Measurements from ENCODE around the gene POU3F1.

DNA sequence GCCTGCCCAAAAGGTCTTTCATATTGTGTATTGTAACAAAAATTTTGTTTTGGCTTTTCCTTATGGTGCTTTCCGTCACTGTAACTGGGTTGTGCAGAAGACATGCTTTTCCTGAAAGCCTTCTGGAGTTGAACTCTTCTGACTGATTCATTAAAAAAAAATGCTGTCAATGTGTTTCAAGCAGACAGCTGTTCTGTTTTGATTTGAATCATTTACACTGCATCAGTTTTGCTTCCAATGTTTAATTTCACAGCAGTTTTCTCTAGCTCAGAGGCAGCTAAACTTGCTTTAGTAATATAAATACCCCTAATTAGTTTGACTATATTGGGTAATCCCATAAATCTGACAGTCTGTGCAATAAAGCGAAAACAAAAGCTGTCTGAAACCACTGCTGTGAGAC is 26.2 kb downstream of the POU3F1 start:
- TF ChIP-seq, protein P1, sequence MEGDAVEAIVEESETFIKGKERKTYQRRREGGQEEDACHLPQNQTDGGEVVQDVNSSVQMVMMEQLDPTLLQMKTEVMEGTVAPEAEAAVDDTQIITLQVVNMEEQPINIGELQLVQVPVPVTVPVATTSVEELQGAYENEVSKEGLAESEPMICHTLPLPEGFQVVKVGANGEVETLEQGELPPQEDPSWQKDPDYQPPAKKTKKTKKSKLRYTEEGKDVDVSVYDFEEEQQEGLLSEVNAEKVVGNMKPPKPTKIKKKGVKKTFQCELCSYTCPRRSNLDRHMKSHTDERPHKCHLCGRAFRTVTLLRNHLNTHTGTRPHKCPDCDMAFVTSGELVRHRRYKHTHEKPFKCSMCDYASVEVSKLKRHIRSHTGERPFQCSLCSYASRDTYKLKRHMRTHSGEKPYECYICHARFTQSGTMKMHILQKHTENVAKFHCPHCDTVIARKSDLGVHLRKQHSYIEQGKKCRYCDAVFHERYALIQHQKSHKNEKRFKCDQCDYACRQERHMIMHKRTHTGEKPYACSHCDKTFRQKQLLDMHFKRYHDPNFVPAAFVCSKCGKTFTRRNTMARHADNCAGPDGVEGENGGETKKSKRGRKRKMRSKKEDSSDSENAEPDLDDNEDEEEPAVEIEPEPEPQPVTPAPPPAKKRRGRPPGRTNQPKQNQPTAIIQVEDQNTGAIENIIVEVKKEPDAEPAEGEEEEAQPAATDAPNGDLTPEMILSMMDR (IDR thresholded peaks at IDR 0.05 in 8 of 11, conservative IDR thresholded peaks at IDR 0.05 in 3 of 11): no peak
- no peak for TF ChIP-seq POLR2A (IDR thresholded peaks at IDR 0.05)

All from spleen (tissue), 7 donors.